SK-N-SH (cell line): ENCODE data around the gene GRIN1. TPM values are rescaled to one million over a fixed set of nuclear protein-coding genes. Genes with fewer than 3 reads are reported as not detected.

ENCODE experiments used
- CTCF ChIA-PET: fragments of 300-600, 350-600 bp; formaldehyde crosslinking; extraction: SDS; loops from one replicate; lab custom pipeline; 2021; lab: Yijun Ruan, JAX
- POLR2A ChIA-PET: fragments of 350-600 bp; sonication (Branson Sonifier 250); formaldehyde crosslinking; extraction: SDS; loops from one replicate; lab custom pipeline; 2020; ENCODE audit warnings: antibody characterized with exemption, inconsistent platforms; lab: Yijun Ruan, JAX
- DNase-seq: peaks from one replicate; pipeline ENCODE4 v3.0.0; 2012
- H2AFZ ChIP-seq: fragments of 200-600 bp; sonication (generic); 2 replicates; pipeline ENCODE4 v1.8.1; 2016; ENCODE audit warnings: antibody characterized with exemption, mild to moderate bottlenecking, low read depth
- H3F3A ChIP-seq: fragments of 200-600 bp; sonication (generic); replicated peaks from 2 replicates; pipeline ENCODE3; 2016; ENCODE audit warnings: antibody characterized with exemption, mild to moderate bottlenecking; ENCODE audit not compliant: insufficient read depth
- H3K27ac ChIP-seq, 2 experiments: fragments of 200-500 bp in 1 of 2; fragments of 200-600 bp in 1 of 2; sonication (Bioruptor generic) in 1 of 2; sonication (generic), shearing (Covaris generic) in 1 of 2; 2 replicates each; pipeline versions ENCODE4 v1.5.1 to v1.6.1; 2014 to 2016; ENCODE audit warnings: low read depth in 2 of 2, inconsistent platforms in 1 of 2, low read length in 1 of 2, mild to moderate bottlenecking in 1 of 2, mixed read lengths in 1 of 2
- H3K27me3 ChIP-seq: fragments of 200-600 bp; sonication (generic), shearing (Covaris generic); 2 replicates; pipeline ENCODE4 v1.6.1; 2016; ENCODE audit warnings: mixed run types; ENCODE audit not compliant: insufficient read depth
- H3K36me3 ChIP-seq, 2 experiments: fragments of 200-500 bp in 1 of 2; fragments of 200-600 bp in 1 of 2; sonication (Bioruptor generic) in 1 of 2; sonication (generic) in 1 of 2; replicated peaks in 1 of 2; 2 replicates each; pipeline versions ENCODE3 to v1.5.1; 2014 to 2016; ENCODE audit warnings: low read length in 1 of 2, mild to moderate bottlenecking in 1 of 2; ENCODE audit not compliant: insufficient read depth in 2 of 2, control insufficient read depth in 1 of 2
- H3K4me1 ChIP-seq, 2 experiments: fragments of 200-500 bp in 1 of 2; fragments of 200-600 bp in 1 of 2; sonication (Bioruptor generic) in 1 of 2; sonication (generic), shearing (Covaris generic) in 1 of 2; 2 replicates each; pipeline versions ENCODE4 v1.5.1 to v1.6.1; 2014 to 2016; ENCODE audit warnings: low read depth in 1 of 2, low read length in 1 of 2, mixed run types in 1 of 2; ENCODE audit not compliant: insufficient read depth in 2 of 2, control insufficient read depth in 1 of 2
- H3K4me2 ChIP-seq: fragments of 200-600 bp; sonication (generic), shearing (Covaris generic); 2 replicates; pipeline ENCODE4 v1.6.1; 2017; ENCODE audit warnings: mixed run types
- H3K4me3 ChIP-seq, 2 experiments: fragments of 200-500 bp in 1 of 2; fragments of 200-600 bp in 1 of 2; sonication (Bioruptor generic) in 1 of 2; sonication (generic), shearing (Covaris generic) in 1 of 2; 2 replicates each; pipeline versions ENCODE4 v1.5.1 to v1.8.1; 2014 to 2016; ENCODE audit warnings: low read depth in 2 of 2, inconsistent platforms in 1 of 2, low read length in 1 of 2, mild to moderate bottlenecking in 1 of 2, mixed read lengths in 1 of 2, moderate library complexity in 1 of 2
- H3K79me2 ChIP-seq: fragments of 200-600 bp; sonication (generic); 2 replicates; pipeline ENCODE4 v1.8.1; 2017; ENCODE audit warnings: mild to moderate bottlenecking; ENCODE audit not compliant: insufficient read depth
- H3K9ac ChIP-seq: fragments of 200-600 bp; sonication (generic); 2 replicates; pipeline ENCODE4 v1.6.1; 2017; ENCODE audit warnings: mixed run types
- H3K9me2 ChIP-seq: fragments of 200-600 bp; sonication (generic); 2 replicates; pipeline ENCODE4 v1.6.1; 2017; ENCODE audit warnings: mixed run types
- H3K9me3 ChIP-seq: fragments of 200-600 bp; sonication (generic); 2 replicates; pipeline ENCODE4 v1.6.1; 2017; ENCODE audit warnings: mixed run types, mild to moderate bottlenecking, moderate library complexity
- H4K20me1 ChIP-seq: fragments of 200-600 bp; sonication (generic); 2 replicates; pipeline ENCODE4 v1.6.1; 2017; ENCODE audit warnings: mild to moderate bottlenecking, mixed run types; ENCODE audit not compliant: insufficient read depth
- CTCF ChIP-seq: fragments of 200-600 bp; sonication (generic); IDR thresholded peaks from 2 replicates; pipeline ENCODE4 v1.6.1; 2017; ENCODE audit warnings: antibody characterized with exemption, mild to moderate bottlenecking, moderate library complexity
- FOXJ3 ChIP-seq: sonication (generic); formaldehyde crosslinking; IDR thresholded peaks from 2 replicates; pipeline ENCODE4 v1.5.1; 2020; ENCODE audit warnings: mild to moderate bottlenecking, missing genetic modification reagents
- FOXM1 ChIP-seq: IDR thresholded peaks from 2 replicates; pipeline ENCODE4 v1.4.0; 2012; ENCODE audit warnings: low read depth, mild to moderate bottlenecking
- NFIC ChIP-seq: IDR thresholded peaks from 2 replicates; pipeline ENCODE4 v1.4.0; 2012; ENCODE audit warnings: borderline replicate concordance
- RFX5 ChIP-seq: IDR thresholded peaks from 2 replicates; pipeline ENCODE4 v1.6.1; 2012; ENCODE audit warnings: mild to moderate bottlenecking, improper control_type of control experiment, low read length
- USF2 ChIP-seq: fragments of 150-350 bp; IDR thresholded peaks from 2 replicates; pipeline ENCODE4 v1.6.1; 2017; ENCODE audit warnings: antibody characterized with exemption, low read length, low read depth, borderline replicate concordance
- YY1 ChIP-seq: IDR thresholded peaks from 2 replicates; pipeline ENCODE4 v1.4.0; 2012; ENCODE audit warnings: low read depth, mild to moderate bottlenecking
- WGBS: methylation state at CpG from one replicate; pipeline ENCODE4 v1.1.6; 2017; ENCODE audit warnings: low lambda C conversion rate; 5-methylcytosine and 5-hydroxymethylcytosine counted together
- polyA plus RNA-seq, 3 experiments: library from polyadenylated mRNA; depleted of rRNA; stranded (reverse); fragments of >200 nt; gene quantifications; 2 replicates each; pipeline ENCODE4 v1.2.3, GENCODE V29; 2012

The GRIN1 gene
- polyA plus RNA-seq, 1 of the 3 experiments (the other 2 are of a cell fraction) = not detected

- Histone ChIP-seq H4K20me1 (no peaks in the 10 kb centered on the region), H3K4me3 (no peak overlapping the region), H3K4me1 (no peaks in the 10 kb centered on the region), H3K27ac (no peak overlapping the region), H3K9ac (no peak overlapping the region), H3K9me3 (no peaks in the 10 kb centered on the region), H3K9me2 (no peaks in the 10 kb centered on the region), H3K79me2 (0 out of 2 replicates have a peak, but pooled peaks cover 4% of the 10 kb centered on the region), H3K36me3 (peaks cover 21 to 39% of the 10 kb centered on the region in 2 experiments), H3F3A (peaks cover under 1% of the 10 kb centered on the region), H3K27me3 (no peaks in the 10 kb centered on the region), H2AFZ (no peak overlapping the region), H3K4me2 (no peak overlapping the region)
- TF ChIP-seq CTCF (peak; percentile 27), YY1 (no peak)
- ChIA-PET POLR2A (no interaction called here), CTCF (interaction anchor here (0.7 to 1.5 kb wide), 9 partner anchors 8 to 141 kb away, joined by 3 to 5 read pairs (median 4); partner anchors contain the start of genes MAN1B1 and RNF224)
- DNase-seq = peak; percentile 59
- WGBS = 86% methylated on average over 25 of the region's 30 CpGs
These were observed 43.1 kb upstream of the GRIN1 start for GRCh38 chr9:137095664-137096517.

- Histone ChIP-seq H3K27ac (no peak overlapping the region), H3F3A (peaks cover 4% of the 10 kb centered on the region), H3K4me3 (no peak overlapping the region), H4K20me1 (no peaks in the 10 kb centered on the region), H3K4me1 (no peaks in the 10 kb centered on the region), H3K79me2 (0 out of 2 replicates have a peak, but pooled peaks cover under 1% of the 10 kb centered on the region), H3K36me3 (peaks cover 27 to 50% of the 10 kb centered on the region in 2 experiments), H3K4me2 (no peak overlapping the region), H3K9me2 (no peaks in the 10 kb centered on the region), H2AFZ (no peak overlapping the region), H3K9ac (no peak overlapping the region), H3K27me3 (no peaks in the 10 kb centered on the region), H3K9me3 (no peaks in the 10 kb centered on the region)
- TF ChIP-seq FOXM1 (no peak), FOXJ3 (CRISPR knock-in tag) (no peak), RFX5 (no peak), USF2 (no peak), NFIC (no peak)
- ChIA-PET POLR2A (no interaction called here), CTCF (interaction anchor here (1.1 to 1.3 kb wide), 2 partner anchors 8 to 139 kb away, joined by 4 to 5 read pairs; no protein-coding TSS in a partner anchor)
- no peak for DNase-seq
- WGBS = 94% methylated on average over 25 of the region's 31 CpGs
These were observed 42.0 kb upstream of the GRIN1 start for GRCh38 chr9:137096785-137097546.
